ENCODE results near the gene ZSCAN31. TPM values are rescaled to one million over a fixed set of nuclear protein-coding genes. Genes with fewer than 3 reads are reported as not detected.
A peak's percentile ranks its signal among the peaks of the same experiment; 100 is the strongest.

Gene ZSCAN31
- total and polyA plus RNA-seq, 9 of the 15 experiments (the other 6 are each of a cell fraction or from before 2014, with no cell fraction given): 3.9 to 12.1 (median 7.0) TPM

DNA sequence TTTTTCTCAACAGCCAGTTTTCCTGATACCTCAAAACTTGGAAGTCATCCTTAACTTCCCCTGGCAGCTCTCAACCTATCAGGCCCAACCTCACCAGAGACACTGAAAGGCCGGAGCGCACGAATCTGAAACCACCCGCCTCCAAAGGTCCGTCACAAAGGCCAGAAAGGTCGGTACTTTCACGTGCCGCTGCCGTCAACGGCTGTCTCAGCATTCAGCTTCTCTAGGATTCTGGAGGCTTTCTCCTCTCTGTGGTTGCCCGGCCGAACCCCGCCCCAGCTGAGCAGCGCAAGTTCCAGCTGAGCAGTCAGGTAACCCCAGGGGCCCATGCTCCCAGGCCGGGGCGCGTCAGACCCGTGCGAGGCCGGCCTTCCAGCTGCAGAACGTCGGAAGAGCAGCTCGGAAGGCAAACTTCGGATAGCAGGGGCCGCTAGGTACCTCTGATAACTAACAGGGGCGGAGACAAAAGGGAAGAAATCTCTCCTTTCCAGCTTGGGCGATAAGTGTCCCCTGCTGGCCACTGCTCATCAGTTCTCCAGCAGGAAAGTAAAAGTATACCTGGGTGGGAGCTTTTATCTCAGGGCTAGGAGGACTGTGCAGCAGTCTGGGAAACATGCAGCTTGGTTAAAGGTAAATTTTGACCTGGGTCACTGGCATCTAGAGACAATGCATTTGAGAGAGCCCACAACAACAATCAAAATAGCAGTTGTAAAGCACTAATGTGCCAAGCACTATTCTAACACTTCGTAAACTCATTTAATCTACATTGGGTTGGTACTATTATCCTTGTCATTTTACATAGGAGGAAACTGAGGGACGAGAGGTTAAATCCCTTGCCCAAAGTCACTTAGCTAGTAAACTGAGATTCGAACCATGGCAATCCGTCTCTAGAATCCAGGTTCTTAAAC is 47.5 kb upstream of the ZSCAN31 start (continued):
- TF ChIP-seq KLF13 (tag; IDR thresholded peaks at IDR 0.05; ENCODE audit: borderline replicate concordance, low read depth): no peak
- TF ChIP-seq MIER1 (IDR thresholded peaks at IDR 0.05; ENCODE audit: low read depth): no peak
- no peak for TF ChIP-seq ZNF324 (CRISPR knock-in tag; IDR thresholded peaks at IDR 0.05)
- no peak for TF ChIP-seq PTRF (tag; IDR thresholded peaks at IDR 0.05)
- TF ChIP-seq EP400 (IDR thresholded peaks at IDR 0.05): peak; percentile 67
- TF ChIP-seq, protein P1, sequence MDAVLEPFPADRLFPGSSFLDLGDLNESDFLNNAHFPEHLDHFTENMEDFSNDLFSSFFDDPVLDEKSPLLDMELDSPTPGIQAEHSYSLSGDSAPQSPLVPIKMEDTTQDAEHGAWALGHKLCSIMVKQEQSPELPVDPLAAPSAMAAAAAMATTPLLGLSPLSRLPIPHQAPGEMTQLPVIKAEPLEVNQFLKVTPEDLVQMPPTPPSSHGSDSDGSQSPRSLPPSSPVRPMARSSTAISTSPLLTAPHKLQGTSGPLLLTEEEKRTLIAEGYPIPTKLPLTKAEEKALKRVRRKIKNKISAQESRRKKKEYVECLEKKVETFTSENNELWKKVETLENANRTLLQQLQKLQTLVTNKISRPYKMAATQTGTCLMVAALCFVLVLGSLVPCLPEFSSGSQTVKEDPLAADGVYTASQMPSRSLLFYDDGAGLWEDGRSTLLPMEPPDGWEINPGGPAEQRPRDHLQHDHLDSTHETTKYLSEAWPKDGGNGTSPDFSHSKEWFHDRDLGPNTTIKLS (IDR thresholded peaks at IDR 0.05; ENCODE audit: borderline replicate concordance, low read depth): peak; percentile 68; the same call in 1 of the 2 replicates
- TF ChIP-seq ZNF707 (CRISPR knock-in tag; conservative IDR thresholded peaks at IDR 0.05): no peak
- TF ChIP-seq, protein P2, sequence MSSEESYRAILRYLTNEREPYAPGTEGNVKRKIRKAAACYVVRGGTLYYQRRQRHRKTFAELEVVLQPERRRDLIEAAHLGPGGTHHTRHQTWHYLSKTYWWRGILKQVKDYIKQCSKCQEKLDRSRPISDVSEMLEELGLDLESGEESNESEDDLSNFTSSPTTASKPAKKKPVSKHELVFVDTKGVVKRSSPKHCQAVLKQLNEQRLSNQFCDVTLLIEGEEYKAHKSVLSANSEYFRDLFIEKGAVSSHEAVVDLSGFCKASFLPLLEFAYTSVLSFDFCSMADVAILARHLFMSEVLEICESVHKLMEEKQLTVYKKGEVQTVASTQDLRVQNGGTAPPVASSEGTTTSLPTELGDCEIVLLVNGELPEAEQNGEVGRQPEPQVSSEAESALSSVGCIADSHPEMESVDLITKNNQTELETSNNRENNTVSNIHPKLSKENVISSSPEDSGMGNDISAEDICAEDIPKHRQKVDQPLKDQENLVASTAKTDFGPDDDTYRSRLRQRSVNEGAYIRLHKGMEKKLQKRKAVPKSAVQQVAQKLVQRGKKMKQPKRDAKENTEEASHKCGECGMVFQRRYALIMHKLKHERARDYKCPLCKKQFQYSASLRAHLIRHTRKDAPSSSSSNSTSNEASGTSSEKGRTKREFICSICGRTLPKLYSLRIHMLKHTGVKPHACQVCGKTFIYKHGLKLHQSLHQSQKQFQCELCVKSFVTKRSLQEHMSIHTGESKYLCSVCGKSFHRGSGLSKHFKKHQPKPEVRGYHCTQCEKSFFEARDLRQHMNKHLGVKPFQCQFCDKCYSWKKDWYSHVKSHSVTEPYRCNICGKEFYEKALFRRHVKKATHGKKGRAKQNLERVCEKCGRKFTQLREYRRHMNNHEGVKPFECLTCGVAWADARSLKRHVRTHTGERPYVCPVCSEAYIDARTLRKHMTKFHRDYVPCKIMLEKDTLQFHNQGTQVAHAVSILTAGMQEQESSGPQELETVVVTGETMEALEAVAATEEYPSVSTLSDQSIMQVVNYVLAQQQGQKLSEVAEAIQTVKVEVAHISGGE (CRISPR knock-in tag; IDR thresholded peaks at IDR 0.05): peak in 1 of 3 experiments; percentile 56; a peak in 1 of 6 replicates
- no peak; the same call in 1 of the 2 replicates for TF ChIP-seq PML (IDR thresholded peaks at IDR 0.05; ENCODE audit: low read length)
- no peak for TF ChIP-seq ZNF121 (CRISPR knock-in tag; conservative IDR thresholded peaks at IDR 0.05)
- no peak for TF ChIP-seq MXI1 (IDR thresholded peaks at IDR 0.05; ENCODE audit: low read depth, low read length)
- TF ChIP-seq, protein P3, sequence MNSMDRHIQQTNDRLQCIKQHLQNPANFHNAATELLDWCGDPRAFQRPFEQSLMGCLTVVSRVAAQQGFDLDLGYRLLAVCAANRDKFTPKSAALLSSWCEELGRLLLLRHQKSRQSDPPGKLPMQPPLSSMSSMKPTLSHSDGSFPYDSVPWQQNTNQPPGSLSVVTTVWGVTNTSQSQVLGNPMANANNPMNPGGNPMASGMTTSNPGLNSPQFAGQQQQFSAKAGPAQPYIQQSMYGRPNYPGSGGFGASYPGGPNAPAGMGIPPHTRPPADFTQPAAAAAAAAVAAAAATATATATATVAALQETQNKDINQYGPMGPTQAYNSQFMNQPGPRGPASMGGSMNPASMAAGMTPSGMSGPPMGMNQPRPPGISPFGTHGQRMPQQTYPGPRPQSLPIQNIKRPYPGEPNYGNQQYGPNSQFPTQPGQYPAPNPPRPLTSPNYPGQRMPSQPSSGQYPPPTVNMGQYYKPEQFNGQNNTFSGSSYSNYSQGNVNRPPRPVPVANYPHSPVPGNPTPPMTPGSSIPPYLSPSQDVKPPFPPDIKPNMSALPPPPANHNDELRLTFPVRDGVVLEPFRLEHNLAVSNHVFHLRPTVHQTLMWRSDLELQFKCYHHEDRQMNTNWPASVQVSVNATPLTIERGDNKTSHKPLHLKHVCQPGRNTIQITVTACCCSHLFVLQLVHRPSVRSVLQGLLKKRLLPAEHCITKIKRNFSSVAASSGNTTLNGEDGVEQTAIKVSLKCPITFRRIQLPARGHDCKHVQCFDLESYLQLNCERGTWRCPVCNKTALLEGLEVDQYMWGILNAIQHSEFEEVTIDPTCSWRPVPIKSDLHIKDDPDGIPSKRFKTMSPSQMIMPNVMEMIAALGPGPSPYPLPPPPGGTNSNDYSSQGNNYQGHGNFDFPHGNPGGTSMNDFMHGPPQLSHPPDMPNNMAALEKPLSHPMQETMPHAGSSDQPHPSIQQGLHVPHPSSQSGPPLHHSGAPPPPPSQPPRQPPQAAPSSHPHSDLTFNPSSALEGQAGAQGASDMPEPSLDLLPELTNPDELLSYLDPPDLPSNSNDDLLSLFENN (IDR thresholded peaks at IDR 0.05; ENCODE audit: low read depth in 2 of 2, low read length in 2 of 2): 0 out of 4 replicates have a peak, but pooled peaks of 1 of the 2 experiments have one; percentile 33
- no peak for TF ChIP-seq HSF4 (CRISPR knock-in tag; IDR thresholded peaks at IDR 0.05; ENCODE audit: borderline replicate concordance)
- no peak for TF ChIP-seq POLR2H (tag; IDR thresholded peaks at IDR 0.05; ENCODE audit: low read depth)
- TF ChIP-seq U2AF2 (optimal IDR thresholded peaks at IDR 0.05; ENCODE audit: low read depth, low read length): no peak
- TF ChIP-seq PCBP1 (IDR thresholded peaks at IDR 0.05; ENCODE audit: low read depth, low read length, poor library complexity, severe bottlenecking): no peak
- no peak for TF ChIP-seq TAF1 (IDR thresholded peaks at IDR 0.05; ENCODE audit: control insufficient read depth, extremely low read depth, insufficient read depth, low read length, severe bottlenecking)

Data from K562 (cell line).